IMR-90 (cell line): ENCODE measurements around the gene CNTN5. TPM values are rescaled to one million over a fixed set of nuclear protein-coding genes. Genes with fewer than 3 reads are reported as not detected.

Experiments
- ATAC-seq: fragments of 200-7000 bp; cut with Tn5 transposase; 2 replicates; pipeline ENCODE4 v1.9.1; 2020; ENCODE audit warnings: low read depth, mild to moderate bottlenecking, moderate library complexity
- BruUV-seq: library from RNA; stranded (reverse); fragments of 400-500 nt; replicated peaks from 2 replicates; lab custom pipeline; 2021; lab: Mats Ljungman, UMichigan
- CTCF ChIA-PET: fragments of 300-600 bp; formaldehyde crosslinking; extraction: SDS; loops from one replicate; lab custom pipeline; 2021; ENCODE audit warnings: antibody characterized with exemption; lab: Yijun Ruan, JAX
- POLR2A ChIA-PET: fragments of 300-600 bp; sonication (Branson Sonifier 250); formaldehyde crosslinking; loops from one replicate; lab custom pipeline; 2022; ENCODE audit warnings: antibody characterized with exemption; ENCODE audit not compliant: unreplicated experiment; lab: Charles Lee
- DNase-seq: peaks from one replicate; pipeline ENCODE4 v3.0.0; 2013
- H2AFZ ChIP-seq: replicated peaks from 2 replicates; pipeline ENCODE3; 2013; ENCODE audit warnings: low read length, mild to moderate bottlenecking; ENCODE audit not compliant: poor library complexity
- H2AK5ac ChIP-seq: 2 replicates; pipeline ENCODE4 v1.6.1; 2013; ENCODE audit warnings: low read depth, low read length, inconsistent platforms
- H2AK9ac ChIP-seq: replicated peaks from 2 replicates; pipeline ENCODE3; 2013; ENCODE audit warnings: mild to moderate bottlenecking, low read depth, low read length, moderate library complexity; ENCODE audit not compliant: poor library complexity
- H2BK120ac ChIP-seq: 2 replicates; pipeline ENCODE4 v1.6.1; 2013; ENCODE audit warnings: low read depth, low read length, inconsistent platforms
- H2BK15ac ChIP-seq: 3 replicates; pipeline ENCODE4 v1.6.1; 2013; ENCODE audit warnings: low read depth, low read length, inconsistent platforms
- H2BK20ac ChIP-seq: 2 replicates; pipeline ENCODE4 v1.6.1; 2013; ENCODE audit warnings: low read depth, mild to moderate bottlenecking, inconsistent platforms, low read length, moderate library complexity
- H2BK5ac ChIP-seq: 2 replicates; pipeline ENCODE4 v1.6.1; 2013; ENCODE audit warnings: mild to moderate bottlenecking, low read depth, low read length, inconsistent platforms; ENCODE audit not compliant: poor library complexity, severe bottlenecking
- H3K14ac ChIP-seq: replicated peaks from 2 replicates; pipeline ENCODE4 v1.6.1; 2013; ENCODE audit warnings: low read depth, low read length, inconsistent platforms
- H3K18ac ChIP-seq: 2 replicates; pipeline ENCODE4 v1.6.1; 2013; ENCODE audit warnings: low read depth, low read length, control low read depth
- H3K23ac ChIP-seq: 2 replicates; pipeline ENCODE4 v1.6.1; 2013; ENCODE audit warnings: low read depth, low read length, inconsistent platforms
- H3K27ac ChIP-seq: 2 replicates; pipeline ENCODE4 v1.5.1; 2013; ENCODE audit warnings: mild to moderate bottlenecking, control low read depth, low read length; ENCODE audit not compliant: insufficient read depth
- H3K27me3 ChIP-seq: 2 replicates; pipeline ENCODE4 v1.6.1; 2013; ENCODE audit warnings: low read length; ENCODE audit not compliant: control insufficient read depth, insufficient read depth
- H3K36me3 ChIP-seq: 2 replicates; pipeline ENCODE4 v1.6.1; 2013; ENCODE audit warnings: low read length, mixed read lengths; ENCODE audit not compliant: control insufficient read depth, insufficient read depth
- H3K4ac ChIP-seq: 2 replicates; pipeline ENCODE4 v1.6.1; 2013; ENCODE audit warnings: low read depth, low read length, inconsistent platforms
- H3K4me1 ChIP-seq: 2 replicates; pipeline ENCODE4 v1.6.1; 2013; ENCODE audit warnings: low read length, mixed read lengths; ENCODE audit not compliant: control insufficient read depth, insufficient read depth
- H3K4me2 ChIP-seq: 2 replicates; pipeline ENCODE4 v1.6.1; 2013; ENCODE audit warnings: low read depth, mild to moderate bottlenecking, control low read depth, low read length, moderate library complexity
- H3K4me3 ChIP-seq: 2 replicates; pipeline ENCODE4 v1.5.1; 2013; ENCODE audit warnings: low read depth, mild to moderate bottlenecking, control low read depth, low read length, moderate library complexity; ENCODE audit not compliant: insufficient read depth
- H3K56ac ChIP-seq: 2 replicates; pipeline ENCODE4 v1.6.1; 2013; ENCODE audit warnings: low read length, inconsistent platforms; ENCODE audit not compliant: insufficient read depth; ENCODE audit errors: extremely low read depth
- H3K79me1 ChIP-seq, 2 experiments: 2 replicates each; pipeline ENCODE4 v1.6.1; 2013; ENCODE audit warnings: low read length in 2 of 2, inconsistent platforms in 1 of 2, low read depth in 1 of 2
- H3K9ac ChIP-seq: 2 replicates; pipeline ENCODE4 v1.6.1; 2013; ENCODE audit warnings: low read depth, low read length, control low read depth
- H3K9me1 ChIP-seq: 2 replicates; pipeline ENCODE4 v1.6.1; 2013; ENCODE audit warnings: low read length, inconsistent platforms; ENCODE audit not compliant: insufficient read depth
- H3K9me3 ChIP-seq: 2 replicates; pipeline ENCODE4 v1.6.1; 2013; ENCODE audit warnings: low read length; ENCODE audit not compliant: control insufficient read depth, insufficient read depth
- H4K20me1 ChIP-seq: 2 replicates; pipeline ENCODE4 v1.6.1; 2013; ENCODE audit warnings: low read length, inconsistent platforms; ENCODE audit not compliant: insufficient read depth
- H4K5ac ChIP-seq: 2 replicates; pipeline ENCODE4 v1.6.1; 2013; ENCODE audit warnings: mild to moderate bottlenecking, low read depth, low read length, control low read depth
- H4K8ac ChIP-seq, 2 experiments: 2 replicates each; pipeline ENCODE4 v1.6.1; 2013; ENCODE audit warnings: low read depth in 2 of 2, low read length in 2 of 2, control low read depth in 1 of 2, inconsistent platforms in 1 of 2
- H4K91ac ChIP-seq: 2 replicates; pipeline ENCODE4 v1.6.1; 2013; ENCODE audit warnings: low read depth, low read length, inconsistent platforms; ENCODE audit not compliant: insufficient read depth
- SMC3 ChIP-seq: fragments of 150-350 bp; IDR thresholded peaks from 2 replicates; pipeline ENCODE4 v1.6.1; 2016; ENCODE audit warnings: low read depth, mild to moderate bottlenecking, antibody characterized with exemption, low read length, moderate library complexity
- dilution Hi-C: fragments of 300-500 bp; cut with HindIII; formaldehyde crosslinking; loops from one replicate; pipeline ENCODE4 v1.14.3; 2018; ENCODE audit warnings: low sequenced_read_pairs; ENCODE audit not compliant: unreplicated experiment
- in situ Hi-C: fragments of 300-500 bp; cut with MboI; formaldehyde crosslinking; loops from 3 replicates; pipeline ENCODE4 v1.14.3; 2019; ENCODE audit warnings: low sequenced_read_pairs, inconsistent platforms, mixed read lengths
- intact Hi-C: fragments of 100-400 bp; cut with micrococcal nuclease; formaldehyde crosslinking; loops from 2 replicates; pipeline ENCODE4 v1.10.0; 2022
- polyA plus RNA-seq, 3 experiments: library from polyadenylated mRNA; depleted of rRNA; stranded (reverse); fragments of >200 nt; gene quantifications; 2 replicates each; pipeline ENCODE4 v1.2.3, GENCODE V29; 2012; ENCODE audit warnings: low replicate concordance in 1 of 3
- total RNA-seq: library from RNA; depleted of rRNA; stranded (reverse); fragments of >200 nt; gene quantifications from 2 replicates; pipeline ENCODE4 v1.2.3, GENCODE V29; 2012

CNTN5 gene
- total and polyA plus RNA-seq, 2 of the 4 experiments (the other 2 are of a cell fraction): not detected

DNA sequence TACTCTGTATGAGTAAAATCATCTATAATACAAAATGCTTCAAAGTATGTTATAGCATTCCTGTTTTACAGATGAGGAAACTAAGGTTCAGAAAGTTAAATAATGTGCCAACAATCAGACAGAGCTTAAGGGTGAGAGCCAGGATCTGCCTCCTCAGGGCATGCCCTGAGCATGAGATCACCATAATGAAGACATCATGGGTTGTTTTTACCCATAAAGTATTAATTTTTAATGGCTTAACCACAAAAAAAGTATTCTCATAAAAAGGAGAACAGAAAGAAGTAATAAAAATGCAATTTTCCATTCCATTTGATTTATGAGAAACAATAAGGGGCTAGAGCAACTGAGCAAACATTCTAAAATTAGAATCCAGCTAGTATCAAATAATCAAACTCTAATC, 1132.0 kb downstream of the CNTN5 start:
- Histone ChIP-seq H2AFZ (no peak overlapping the region), H3K27ac (no peak overlapping the region), H3K4ac (no peak overlapping the region), H3K9me1 (no peaks in the 10 kb centered on the region), H3K23ac (no peak overlapping the region), H3K27me3 (no peaks in the 10 kb centered on the region), H4K8ac (no peak overlapping the region), H3K79me1 (no peaks in the 10 kb centered on the region), H3K4me1 (no peaks in the 10 kb centered on the region), H4K20me1 (no peaks in the 10 kb centered on the region), H2BK20ac (no peak overlapping the region), H2BK15ac (no peak overlapping the region), H3K4me2 (no peak overlapping the region), H3K14ac (no peak overlapping the region), H4K5ac (no peak overlapping the region), H3K18ac (no peak overlapping the region), H2AK5ac (no peak overlapping the region), H2AK9ac (no peak overlapping the region), H3K9ac (no peak overlapping the region), H2BK5ac (no peak overlapping the region), H3K56ac (no peak overlapping the region), H3K36me3 (no peaks in the 10 kb centered on the region), H3K9me3 (no peaks in the 10 kb centered on the region), H2BK120ac (no peak overlapping the region), H4K91ac (no peak overlapping the region), H3K4me3 (no peak overlapping the region)
- no TSS peak for BruUV-seq
- DNase-seq: no peak
- in situ Hi-C loops (no loop called here), dilution Hi-C loops (no loop called here), intact Hi-C loops (no loop called here)
- TF ChIP-seq SMC3: no peak
- no peak for ATAC-seq
- POLR2A ChIA-PET: no interaction called here
- CTCF ChIA-PET: no interaction called here
